Smooth muscle cell (in vitro differentiated cells): ENCODE data around the gene FAM53B. TPM values are rescaled to one million over a fixed set of nuclear protein-coding genes. Genes with fewer than 3 reads are reported as not detected.

Experiments used
- DNase-seq: peaks from one replicate; lab custom pipeline; 2025; ENCODE audit not compliant: unreplicated experiment; lab: John Stamatoyannopoulos, UW
- H2AFZ ChIP-seq: fragments of 200-600 bp; sonication (generic); 2 replicates; pipeline ENCODE4 v1.6.0; 2016; ENCODE audit warnings: antibody characterized with exemption, low read depth, mild to moderate bottlenecking
- H3F3A ChIP-seq: fragments of 200-600 bp; sonication (generic); 2 replicates; pipeline ENCODE4 v1.6.0; 2017; ENCODE audit warnings: antibody characterized with exemption, low read depth
- H3K27ac ChIP-seq: fragments of 200-600 bp; sonication (generic); 2 replicates; pipeline ENCODE4 v1.5.1; 2016; ENCODE audit warnings: low read depth, mild to moderate bottlenecking
- H3K27me3 ChIP-seq: fragments of 200-600 bp; sonication (generic); 2 replicates; pipeline ENCODE4 v1.6.1; 2016; ENCODE audit warnings: low read depth, mild to moderate bottlenecking
- H3K36me3 ChIP-seq: fragments of 200-600 bp; sonication (generic); 2 replicates; pipeline ENCODE4 v1.5.1; 2016; ENCODE audit warnings: low read depth
- H3K4me1 ChIP-seq: fragments of 200-600 bp; sonication (generic); 2 replicates; pipeline ENCODE4 v1.5.1; 2016; ENCODE audit warnings: low read depth
- H3K4me2 ChIP-seq: fragments of 200-600 bp; sonication (generic); 2 replicates; pipeline ENCODE4 v1.6.0; 2016; ENCODE audit warnings: mild to moderate bottlenecking
- H3K4me3 ChIP-seq: fragments of 200-600 bp; sonication (generic); 2 replicates; pipeline ENCODE4 v1.5.1; 2016; ENCODE audit warnings: mild to moderate bottlenecking
- H3K79me2 ChIP-seq: fragments of 200-600 bp; sonication (generic); 2 replicates; pipeline ENCODE4 v1.6.0; 2016; ENCODE audit warnings: low read depth, mild to moderate bottlenecking
- H3K9ac ChIP-seq: fragments of 200-600 bp; sonication (generic); 2 replicates; pipeline ENCODE4 v1.6.0; 2016; ENCODE audit warnings: low read depth
- H3K9me3 ChIP-seq: fragments of 200-600 bp; sonication (generic); replicated peaks from 2 replicates; pipeline ENCODE4 v1.5.1; 2016; ENCODE audit warnings: low read depth
- H4K20me1 ChIP-seq: fragments of 200-600 bp; sonication (generic); 2 replicates; pipeline ENCODE4 v1.6.0; 2016; ENCODE audit warnings: low read depth
- CTCF ChIP-seq: fragments of 200-600 bp; sonication (generic); IDR thresholded peaks from 2 replicates; pipeline ENCODE4 v1.5.1; 2017; ENCODE audit warnings: borderline replicate concordance, mild to moderate bottlenecking, antibody characterized with exemption; ENCODE audit not compliant: insufficient read depth, poor library complexity, severe bottlenecking
- WGBS: methylation state at CpG from one replicate; pipeline ENCODE4 v1.1.7; 2016; ENCODE audit warnings: low lambda C conversion rate; 5-methylcytosine and 5-hydroxymethylcytosine counted together
- polyA plus RNA-seq: library from polyadenylated mRNA; unstranded; fragments of >200 nt; fragmentation: Nextera tagmentation; extraction: Ambion mirVana; gene quantifications from 2 replicates; pipeline ENCODE4 v1.2.1, GENCODE V29; 2016
- total RNA-seq: library from RNA; depleted of rRNA; stranded (reverse); fragments of >200 nt; gene quantifications from 2 replicates; pipeline ENCODE4 v1.2.3, GENCODE V29; 2014

The FAM53B gene
- total and polyA plus RNA-seq, 2 experiments from 2014 or later, result 5.5 to 6.2 TPM

DNA sequence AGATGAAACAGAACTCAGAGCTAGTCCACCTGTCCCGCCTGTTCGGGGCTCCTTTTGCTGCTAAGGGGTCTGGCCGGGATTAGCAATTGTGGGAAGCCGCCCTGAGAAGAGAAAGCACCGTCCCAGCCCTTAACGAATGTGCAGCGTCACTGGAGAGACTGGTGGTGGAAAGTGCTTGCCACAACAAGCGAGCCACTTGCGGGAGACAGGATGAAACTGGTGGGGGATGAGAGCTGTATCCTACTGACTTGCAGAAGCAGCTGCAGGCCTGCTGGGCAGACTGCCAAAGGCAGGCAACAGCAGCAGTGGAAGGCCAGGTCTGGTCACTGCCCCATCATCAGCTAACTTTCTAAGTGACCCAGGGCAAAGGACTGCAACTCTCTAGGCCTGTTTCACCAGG lies 95.4 kb downstream of the FAM53B start:
- Histone ChIP-seq H3K36me3 (no peaks in the 10 kb centered on the region), H4K20me1 (peaks cover 42% of the 10 kb centered on the region), H2AFZ (no peak overlapping the region), H3K27ac (peak overlapping the region; percentile 49), H3K4me1 (peaks cover 23% of the 10 kb centered on the region), H3K27me3 (no peaks in the 10 kb centered on the region), H3F3A (no peaks in the 10 kb centered on the region), H3K9me3 (no peaks in the 10 kb centered on the region), H3K4me3 (no peak overlapping the region), H3K79me2 (no peaks in the 10 kb centered on the region), H3K4me2 (peak overlapping the region; percentile 36), H3K9ac (no peak overlapping the region)
- no peak for TF ChIP-seq CTCF
- DNase-seq, result peak; percentile 26
- 44% methylated on average over 9 of the region's 9 CpGs for WGBS

- Histone ChIP-seq H2AFZ (no peak overlapping the region), H3K27ac (peak overlapping the region; percentile 49), H3K4me3 (no peak overlapping the region), H3K36me3 (no peaks in the 10 kb centered on the region), H3K4me1 (peaks cover 29% of the 10 kb centered on the region), H3F3A (no peaks in the 10 kb centered on the region), H3K4me2 (no peak overlapping the region), H3K27me3 (no peaks in the 10 kb centered on the region), H3K9ac (no peak overlapping the region), H3K9me3 (no peaks in the 10 kb centered on the region), H3K79me2 (no peaks in the 10 kb centered on the region), H4K20me1 (peaks cover 48% of the 10 kb centered on the region)
- WGBS, result 85% methylated on average over 7 of the region's 7 CpGs
- TF ChIP-seq CTCF, result no peak
- no peak for DNase-seq
Observed at GRCh38 chr10:124648131-124648475, 96.1 kb downstream of the FAM53B start.

DNA sequence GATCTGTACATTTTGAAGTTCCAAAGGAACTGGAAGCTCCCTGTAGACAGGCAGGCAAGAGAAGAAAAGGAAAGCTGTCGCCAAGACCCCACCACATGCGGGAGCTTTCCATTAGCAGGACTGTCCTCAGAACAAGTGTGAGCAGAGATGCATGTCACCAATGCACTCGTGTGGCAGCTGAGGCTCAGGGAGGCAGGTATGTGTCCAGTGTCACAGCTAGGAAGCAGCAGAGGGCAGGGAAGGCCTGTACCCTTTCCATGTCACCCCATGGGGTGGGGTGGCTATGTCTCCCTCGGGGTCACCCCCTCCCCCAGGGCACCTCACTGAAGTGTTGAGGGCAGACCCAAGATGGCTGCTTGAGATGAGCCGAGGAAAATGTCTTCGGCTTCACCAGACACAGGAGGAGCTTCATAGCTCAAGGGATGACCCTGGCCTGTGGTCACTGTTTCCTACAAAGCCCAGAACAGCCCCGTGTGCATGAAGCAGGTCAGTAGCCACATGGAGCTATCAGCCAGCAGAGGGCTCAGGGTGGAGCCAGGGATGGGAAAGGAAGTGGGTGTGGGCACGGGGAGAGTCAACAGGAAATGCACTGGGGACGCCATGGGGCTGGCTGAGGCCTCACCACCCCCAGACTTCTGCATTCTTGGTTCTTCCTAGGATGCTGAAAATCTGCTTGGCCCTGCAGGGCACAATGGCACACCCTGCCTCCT lies 96.6 kb downstream of the FAM53B start:
- Histone ChIP-seq H3K9me3 (no peaks in the 10 kb centered on the region), H3K4me3 (no peak overlapping the region), H3K36me3 (no peaks in the 10 kb centered on the region), H3K4me2 (no peak overlapping the region), H3K4me1 (peaks cover 34% of the 10 kb centered on the region), H2AFZ (no peak overlapping the region), H4K20me1 (peaks cover 53% of the 10 kb centered on the region), H3K27me3 (no peaks in the 10 kb centered on the region), H3K27ac (peak overlapping the region; percentile 49), H3K9ac (no peak overlapping the region), H3F3A (no peaks in the 10 kb centered on the region), H3K79me2 (no peaks in the 10 kb centered on the region)
- 74% methylated on average over 9 of the region's 9 CpGs for WGBS
- no peak for TF ChIP-seq CTCF
- DNase-seq, result no peak
